Frontal cortex (tissue), 4 donors: ENCODE data around the gene LATS1. TPM values are rescaled to one million over a fixed set of nuclear protein-coding genes. Genes with fewer than 3 reads are reported as not detected.
"Not testable (repeated sequence)": the region's sequence is repeated elsewhere in the genome, so short reads cannot be mapped to it uniquely, and the experiment has no call there.

Source experiments
- DNase-seq, 2 donors: peaks; one replicate each; pipeline ENCODE4 v3.0.0; 2012; ENCODE audit warnings: low spot score in 2 of 2
- FAIRE-seq: peaks from 2 replicates; lab custom pipeline; 2012; peaks lifted over from hg19 to GRCh38; lab: Jason Lieb, UNC
- total RNA-seq: library from RNA; depleted of rRNA; stranded (reverse); fragments of >200 nt; gene quantifications from one replicate; pipeline ENCODE4 v1.2.3, GENCODE V29; 2014
- donor health status: control.
- donor health status: control.
- donor health status: control.

LATS1 gene
- total RNA-seq, 1 donor from 2014 or later: 22.8 TPM

DNA sequence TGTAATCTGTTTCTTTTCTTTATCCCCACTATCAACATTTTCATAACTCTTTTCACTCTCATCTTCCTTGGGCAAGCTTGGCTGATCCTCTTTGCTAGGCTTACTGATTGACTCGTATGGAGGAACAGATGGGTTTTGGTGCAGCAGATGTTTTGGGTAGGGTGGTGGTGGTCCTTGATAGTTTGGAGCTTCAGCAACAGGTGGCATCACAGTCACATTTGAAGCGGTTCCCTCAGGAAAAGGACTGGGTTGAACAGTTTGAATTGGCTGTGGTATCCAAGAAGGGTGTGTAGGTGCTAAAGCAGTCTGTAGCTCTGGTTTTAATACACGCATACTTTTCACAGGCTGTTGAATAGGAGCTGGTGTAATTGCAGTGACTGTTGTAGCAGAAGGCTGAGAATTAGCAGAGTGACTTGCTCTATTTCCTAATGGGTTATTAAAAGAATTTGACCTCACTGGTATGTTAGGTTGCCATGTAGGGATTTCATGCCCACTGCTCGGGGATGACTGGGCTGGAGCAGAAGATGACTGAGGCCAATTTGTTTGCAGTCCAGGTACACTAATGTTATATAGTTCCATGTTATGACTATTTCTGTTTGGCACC lies 34.5 kb downstream of the LATS1 start:
- FAIRE-seq (no peak), DNase-seq (no peak)

DNA sequence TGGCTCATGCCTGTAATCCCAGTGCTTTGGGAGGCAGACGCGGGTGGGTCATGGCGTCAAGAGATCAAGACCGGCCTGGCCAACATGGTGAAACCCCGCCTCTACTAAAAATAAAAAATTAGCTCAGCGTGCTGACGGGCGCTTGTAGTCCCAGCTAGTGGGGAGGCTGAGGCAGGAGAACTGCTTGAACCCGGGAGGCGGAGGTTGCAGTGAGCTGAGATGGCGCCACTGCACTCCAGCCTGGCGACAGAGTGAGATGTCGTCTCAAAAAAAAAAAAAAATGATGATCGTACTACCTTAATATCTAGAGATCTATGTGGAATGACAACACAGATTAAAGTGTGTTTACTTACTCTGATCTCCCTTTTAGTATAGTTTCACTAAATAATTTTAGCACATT lies 36.1 kb downstream of the LATS1 start:
- not testable (repeated sequence) for FAIRE-seq, DNase-seq

GRCh38 chr6:149681209-149681608 lies 36.7 kb downstream of the LATS1 start:
- FAIRE-seq (peak; percentile 55), DNase-seq (no peak)

DNA sequence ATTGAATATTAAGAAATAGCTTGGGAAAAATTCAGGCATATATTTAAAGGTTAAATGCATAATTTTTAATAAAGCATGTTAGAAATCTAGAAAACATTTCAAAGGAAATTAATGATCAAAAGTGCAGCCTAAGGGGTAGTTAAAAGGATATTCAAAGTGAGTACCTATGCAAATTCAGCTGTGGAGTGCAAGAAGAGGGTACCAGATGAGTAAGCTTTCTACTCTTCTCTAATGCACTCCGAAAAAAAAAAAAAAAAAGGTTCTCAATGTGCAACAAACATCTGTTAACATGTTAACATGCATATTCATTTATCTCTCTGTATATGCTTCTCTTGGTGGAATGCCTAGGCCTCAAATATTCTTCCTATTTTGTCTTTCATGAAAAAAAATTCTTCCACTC lies 37.4 kb downstream of the LATS1 start:
- no peak for DNase-seq
- no peak for FAIRE-seq

GRCh38 chr6:149672265-149672664 lies 45.6 kb downstream of the LATS1 start:
- FAIRE-seq, DNase-seq: not testable (repeated sequence)

DNA sequence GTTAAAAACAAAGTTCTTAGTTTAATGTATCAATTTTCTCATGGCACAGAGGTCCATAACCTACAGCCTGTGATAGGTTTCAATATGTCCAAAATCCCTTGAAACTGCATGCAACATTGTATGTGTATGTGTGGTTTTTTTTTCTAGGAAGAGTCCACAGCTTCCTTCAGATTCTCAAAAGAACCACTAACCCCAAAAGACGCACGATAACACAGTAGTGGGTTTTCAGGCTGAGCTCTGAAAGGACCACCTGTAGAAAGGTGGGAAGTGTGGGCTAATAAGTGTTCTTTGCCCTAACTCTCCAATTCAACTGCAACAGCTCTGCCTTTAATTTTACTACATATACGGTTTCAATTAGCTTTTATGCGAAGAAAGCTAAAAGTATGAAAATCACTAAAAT lies 57.9 kb downstream of the LATS1 start:
- DNase-seq (no peak), FAIRE-seq (no peak)

DNA sequence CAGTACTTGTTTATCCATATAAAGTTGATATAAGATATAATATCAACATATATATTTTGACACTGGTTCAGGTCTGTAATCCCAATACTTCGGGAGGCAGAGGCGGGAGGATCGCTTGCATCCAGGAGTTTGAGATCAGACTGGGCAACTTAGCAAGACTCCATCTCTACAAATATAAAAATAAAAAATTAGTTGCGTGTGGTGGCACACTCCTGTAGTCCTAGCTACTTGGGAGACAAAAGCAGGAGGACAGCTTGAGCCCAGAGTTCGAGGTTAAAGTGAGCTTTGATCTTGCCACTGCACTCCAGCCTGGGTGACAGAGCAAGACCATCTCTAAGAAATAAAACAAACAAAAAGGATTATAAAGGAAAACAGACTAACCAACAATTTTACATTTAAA lies 60.5 kb downstream of the LATS1 start:
- FAIRE-seq (no peak), DNase-seq (no peak)

GRCh38 chr6:149651056-149651455 lies 66.8 kb downstream of the LATS1 start:
- DNase-seq: no peak
- FAIRE-seq: no peak

- FAIRE-seq: no peak
- peak; percentile 84 to 93 for DNase-seq
Observed at GRCh38 chr6:149648148-149649145, 69.5 kb downstream of the LATS1 start, which contains the start of gene KATNA1. KATNA1 (minus strand) TSS chr6:149648714; CDS start chr6:149638547, 10,167 bp downstream.

- FAIRE-seq (no peak), DNase-seq (no peak)
Observed at GRCh38 chr6:149646599-149646998, 71.3 kb downstream of the LATS1 start.

- DNase-seq (no peak), FAIRE-seq (no peak)
Observed at GRCh38 chr6:149642829-149643580, 74.9 kb downstream of the LATS1 start.

DNA sequence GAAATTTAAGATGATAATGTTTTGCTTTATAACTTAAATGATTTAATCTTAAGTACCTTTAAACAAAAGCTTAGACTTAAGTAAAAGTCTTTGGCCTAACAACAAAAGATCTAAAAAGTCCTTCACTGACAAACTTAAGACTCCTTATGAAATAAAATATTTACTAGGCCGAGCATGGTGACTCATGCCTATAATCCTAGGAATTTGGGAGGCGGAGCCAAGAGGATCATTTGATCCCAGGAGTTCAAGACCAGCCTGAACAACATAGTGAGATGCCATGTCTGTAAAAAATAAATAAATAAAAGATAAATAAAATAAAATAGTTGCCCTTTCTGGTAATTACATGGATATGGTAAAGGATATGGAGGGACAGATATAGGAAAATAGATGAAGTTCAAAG lies 81.8 kb downstream of the LATS1 start:
- peak; percentile 23 for FAIRE-seq
- DNase-seq: no peak

DNA sequence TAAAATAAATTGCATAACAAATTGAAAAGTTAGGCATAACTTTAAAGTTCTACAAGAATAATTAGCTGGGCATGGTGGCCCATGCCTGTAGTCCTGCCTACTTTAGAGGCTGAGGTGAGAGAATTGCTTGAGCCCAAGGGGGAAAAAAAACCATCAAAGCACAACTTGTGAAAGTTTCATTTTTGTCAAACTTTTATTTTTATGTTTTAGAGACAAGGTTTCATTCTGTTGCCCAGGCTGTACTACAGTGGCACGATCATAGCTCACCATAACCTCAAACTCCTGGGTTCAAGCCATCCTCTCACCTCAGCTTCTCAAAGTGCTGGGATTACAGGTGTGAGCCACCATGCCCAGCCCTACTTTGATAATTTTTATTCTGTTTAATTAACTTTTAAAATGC lies 83.6 kb downstream of the LATS1 start:
- no peak for DNase-seq
- no peak for FAIRE-seq

DNA sequence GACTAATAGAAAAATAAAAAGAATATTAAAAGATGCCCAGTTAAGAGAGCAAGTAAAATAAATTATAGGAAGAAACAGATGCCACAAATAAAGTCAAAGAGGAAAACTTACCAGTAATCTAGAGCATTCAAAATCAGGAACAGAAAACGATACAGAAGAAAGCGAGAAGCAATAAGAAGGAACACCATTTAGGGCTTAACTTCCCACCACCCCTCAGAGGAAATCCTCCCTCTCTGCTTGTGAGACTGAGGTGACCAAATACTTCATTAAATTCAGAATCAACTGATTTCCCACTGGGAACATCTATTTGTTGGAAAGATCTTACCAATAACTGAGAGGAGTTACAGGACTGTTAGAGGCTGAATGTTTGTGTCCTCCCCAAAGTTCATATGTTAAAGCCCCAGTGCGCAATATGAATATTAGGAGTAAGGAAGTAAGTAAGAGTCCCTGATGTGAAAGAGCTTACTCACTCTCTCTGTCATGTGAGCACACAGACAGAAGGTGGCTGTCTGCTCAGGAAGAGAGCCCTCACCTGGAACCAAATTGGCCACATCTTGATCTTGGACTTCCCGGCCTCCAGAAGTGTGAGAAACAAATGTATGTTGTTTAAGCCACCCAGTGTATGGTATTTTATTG lies 88.9 kb downstream of the LATS1 start:
- no peak for FAIRE-seq
- DNase-seq: no peak

DNA sequence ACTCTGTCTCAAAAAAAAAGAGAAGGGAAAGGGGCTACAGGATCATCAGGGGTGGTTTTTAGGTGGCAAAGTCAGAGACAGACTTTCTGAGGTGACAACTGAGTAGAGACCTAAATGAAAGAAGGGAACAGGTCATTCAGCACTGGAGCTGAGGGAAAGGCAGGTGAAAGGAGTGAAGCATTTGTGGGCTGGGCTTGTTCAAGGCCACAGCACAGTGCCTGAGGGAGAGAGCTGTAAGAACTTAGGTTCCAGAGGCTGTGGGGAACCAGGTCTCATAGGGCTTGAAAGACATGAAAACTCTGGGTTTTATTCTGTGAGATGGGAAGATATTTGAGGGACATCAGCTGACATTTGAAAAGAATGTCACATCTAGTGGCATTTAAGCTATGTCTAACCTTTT lies 90.2 kb downstream of the LATS1 start:
- no peak for FAIRE-seq

GRCh38 chr6:149615805-149616204 lies 102.1 kb downstream of the LATS1 start:
- FAIRE-seq (no peak), DNase-seq (no peak)

More for the DNA sequence above, 90.2 kb downstream of the LATS1 start:
- no peak for DNase-seq

DNA sequence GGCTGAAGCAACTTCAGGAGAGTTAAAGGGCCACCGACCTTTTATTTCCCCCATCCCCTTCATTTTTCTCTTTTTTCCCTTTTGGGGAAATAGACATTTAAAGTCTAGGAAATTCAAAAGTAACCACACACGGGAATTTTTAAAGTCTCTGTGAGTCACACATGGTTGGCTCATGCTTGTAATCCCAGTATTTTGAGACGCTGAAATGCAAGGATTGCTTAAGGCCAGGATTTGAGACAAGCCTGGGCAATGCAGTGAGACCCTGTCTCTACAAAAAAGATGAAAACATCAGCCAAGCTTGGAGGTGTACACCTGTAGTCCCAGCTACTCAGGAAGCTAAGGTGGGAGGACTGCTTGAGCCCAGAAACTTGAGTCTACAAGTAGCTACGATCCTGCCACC lies 103.6 kb downstream of the LATS1 start:
- FAIRE-seq (no peak), DNase-seq (no peak)

DNA sequence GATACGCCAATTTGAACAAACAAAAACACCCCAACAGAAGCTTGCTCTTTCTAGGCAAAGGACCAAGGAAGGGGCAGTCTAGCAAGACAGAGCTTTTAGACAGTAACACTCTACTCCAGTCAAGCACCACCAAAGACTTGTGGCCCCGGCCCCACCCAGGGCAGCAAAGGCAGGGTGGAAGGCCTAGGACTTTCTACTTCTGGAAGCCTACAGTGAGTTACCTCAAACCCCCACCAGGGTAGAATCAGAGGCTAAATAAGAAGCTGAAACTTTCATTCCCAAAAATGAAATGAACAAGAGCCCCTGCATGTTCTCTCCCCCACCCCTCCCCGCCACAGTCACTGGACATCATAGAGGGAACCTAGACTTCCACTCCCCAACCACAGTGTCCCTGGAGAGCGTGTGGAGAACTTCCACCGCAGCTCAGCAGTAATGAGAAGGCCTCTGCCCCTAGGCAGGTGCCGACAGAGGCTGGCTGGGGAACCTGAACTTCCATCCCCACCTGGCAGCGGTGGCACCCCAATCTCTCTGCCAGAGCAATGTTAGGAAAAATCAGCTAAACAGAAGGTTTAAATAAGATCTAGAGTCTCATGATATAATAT lies 109.4 kb downstream of the LATS1 start:
- FAIRE-seq: no peak
- DNase-seq: no peak
